ENCODE results near the gene MEIG1.
"Not testable (repeated sequence)": the region's sequence is repeated elsewhere in the genome, so short reads cannot be mapped to it uniquely, and the experiment has no call there.

MEIG1 gene

DNA sequence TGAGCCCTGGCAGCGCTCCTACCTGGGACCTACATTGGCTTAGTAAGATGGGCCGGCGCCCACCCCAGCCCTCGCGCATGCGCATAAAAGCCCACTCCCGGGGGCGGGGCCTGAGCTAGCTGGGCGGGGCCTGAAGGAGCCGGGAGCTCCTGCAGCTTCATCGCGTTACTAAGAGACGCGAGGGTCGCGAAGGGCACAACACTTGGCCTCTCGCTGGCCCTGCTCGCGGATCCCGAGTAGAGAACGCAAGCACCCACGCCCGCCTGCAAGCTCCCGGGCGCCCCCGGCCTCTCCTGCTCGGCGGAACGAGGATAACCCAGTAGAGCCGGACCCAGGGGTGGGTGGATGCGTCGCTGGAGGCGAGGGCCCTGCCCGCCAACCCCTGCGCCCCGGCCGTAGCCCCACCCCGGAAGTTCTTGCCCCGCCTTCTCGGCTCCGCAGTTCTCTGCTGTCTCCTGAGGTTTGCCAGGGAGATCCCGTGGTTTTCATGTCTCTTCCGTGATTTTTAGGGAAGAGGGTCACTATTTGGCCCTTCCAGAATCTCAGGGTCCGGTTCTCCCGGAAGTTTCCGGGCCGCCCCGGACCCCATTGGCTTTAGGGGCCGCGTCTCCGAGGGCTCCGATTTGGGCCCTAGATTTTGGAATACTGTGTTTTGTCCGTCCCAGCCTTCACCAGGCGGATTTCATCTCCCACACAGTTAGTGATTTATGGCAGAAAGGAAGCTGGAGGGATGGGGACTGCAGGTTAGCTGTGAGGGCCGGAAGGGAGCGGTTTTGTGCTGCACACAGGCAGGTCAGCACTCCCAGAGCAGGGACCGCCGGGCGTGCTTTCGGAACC is at the start of gene MEIG1:
TSS of gene MEIG1 (plus strand) at position 168 of the 837 bp plus-strand sequence. CDS start 7,081 bp downstream, outside the sequence.
- DNase-seq (ENCODE audit: low read depth in 3 of 3, low spot score in 1 of 3): peak; percentile 73 to 98 (median 90)

DNA sequence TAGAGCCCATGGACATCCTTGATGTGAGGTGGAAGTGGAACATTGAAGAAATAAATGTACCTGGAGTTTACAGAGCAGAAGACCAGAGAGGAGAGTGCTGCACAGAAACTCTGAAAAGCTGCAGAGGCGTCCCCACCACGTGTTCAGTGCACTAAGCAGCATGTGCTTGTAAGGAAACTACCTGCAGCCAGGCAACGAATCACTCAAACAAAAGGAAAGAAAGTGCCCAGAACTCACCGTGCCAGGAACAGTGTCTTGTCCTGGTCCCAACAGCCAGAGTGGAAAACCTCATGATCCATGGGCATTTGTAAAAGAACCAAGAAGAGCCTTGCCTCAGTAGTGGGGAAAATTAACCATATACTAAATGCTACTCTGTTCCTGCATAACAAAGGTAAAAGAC is 48.2 kb upstream of the MEIG1 start:
- no peak for DNase-seq (ENCODE audit: low read depth in 3 of 3, low spot score in 1 of 3)

GRCh38 chr10:14911801-14912200 is 47.4 kb upstream of the MEIG1 start:
- DNase-seq (ENCODE audit: low read depth in 3 of 3, low spot score in 1 of 3): no peak

GRCh38 chr10:14916600-14916999 is 42.6 kb upstream of the MEIG1 start:
- no peak for DNase-seq (ENCODE audit: low read depth in 3 of 3, low spot score in 1 of 3)

DNA sequence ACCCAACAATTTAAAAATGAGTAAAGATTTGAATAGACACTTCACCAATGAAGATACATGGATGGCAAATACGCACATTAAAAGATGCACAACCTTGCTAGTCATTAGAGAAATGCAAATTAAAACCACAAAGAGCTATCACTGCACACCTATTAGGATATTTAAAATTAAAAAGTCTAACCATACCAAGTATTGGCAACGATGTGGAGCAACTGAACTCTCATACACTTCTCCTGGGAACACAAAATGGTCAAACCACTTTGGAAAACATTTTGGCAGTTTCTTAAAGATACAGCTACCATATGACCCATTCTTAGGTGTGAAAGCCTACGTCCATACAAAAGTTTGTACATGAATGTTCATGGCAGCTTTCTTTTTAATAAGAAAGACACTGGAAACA is 41.4 kb upstream of the MEIG1 start:
- no peak for DNase-seq (ENCODE audit: low read depth in 3 of 3, low spot score in 1 of 3)

GRCh38 chr10:14918964-14919363 is 40.2 kb upstream of the MEIG1 start:
- DNase-seq (ENCODE audit: low read depth in 3 of 3, low spot score in 1 of 3): no peak

- no peak for DNase-seq (ENCODE audit: low read depth in 3 of 3, low spot score in 1 of 3)
Measured at GRCh38 chr10:14924013-14924412, 35.2 kb upstream of the MEIG1 start.

DNA sequence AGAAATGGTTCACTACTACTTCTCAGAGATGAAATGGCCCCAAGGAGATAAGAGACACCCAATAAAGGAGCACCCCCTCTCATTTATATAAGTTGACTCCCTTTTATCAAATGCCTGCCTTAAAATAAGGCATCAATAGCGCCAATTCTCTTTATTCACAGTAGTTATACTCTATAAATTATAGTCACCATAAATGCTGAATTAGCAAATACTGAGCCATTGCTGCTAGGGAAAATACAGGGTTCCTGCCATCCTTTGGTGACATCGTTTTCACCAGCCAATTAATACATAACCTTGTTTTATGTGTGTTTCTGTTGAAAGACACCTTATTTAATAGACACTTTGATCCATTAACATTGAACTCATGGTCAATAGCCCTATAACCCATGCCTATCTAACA is 33.9 kb upstream of the MEIG1 start:
- DNase-seq (ENCODE audit: low read depth in 3 of 3, low spot score in 1 of 3): no peak

DNA sequence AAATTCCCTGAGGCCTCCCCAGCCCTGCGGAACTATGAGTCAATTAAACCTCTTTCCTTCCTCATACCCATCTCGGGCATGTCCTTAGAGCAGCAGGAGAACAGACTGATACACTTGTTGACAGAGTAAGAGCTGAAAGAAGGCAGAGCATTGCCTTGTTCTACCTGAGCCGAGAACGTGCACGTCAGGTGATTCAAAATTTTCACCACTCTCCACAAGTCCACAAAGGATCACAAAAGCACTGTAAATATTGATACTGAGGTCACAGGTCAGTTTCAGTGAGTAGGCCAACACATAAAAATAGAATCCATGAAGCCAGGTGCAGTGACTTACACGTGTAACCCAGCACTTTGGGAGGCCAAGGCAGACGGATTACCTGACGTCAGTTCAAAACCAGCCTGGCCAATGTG is 33.1 kb upstream of the MEIG1 start:
- DNase-seq (ENCODE audit: low read depth in 3 of 3, low spot score in 1 of 3): no peak

GRCh38 chr10:14926722-14927416 is 32.3 kb upstream of the MEIG1 start:
- DNase-seq (ENCODE audit: low read depth in 3 of 3, low spot score in 1 of 3): no peak

- no peak for DNase-seq (ENCODE audit: low read depth in 3 of 3, low spot score in 1 of 3)
Measured at GRCh38 chr10:14930610-14931009, 28.6 kb upstream of the MEIG1 start.

DNA sequence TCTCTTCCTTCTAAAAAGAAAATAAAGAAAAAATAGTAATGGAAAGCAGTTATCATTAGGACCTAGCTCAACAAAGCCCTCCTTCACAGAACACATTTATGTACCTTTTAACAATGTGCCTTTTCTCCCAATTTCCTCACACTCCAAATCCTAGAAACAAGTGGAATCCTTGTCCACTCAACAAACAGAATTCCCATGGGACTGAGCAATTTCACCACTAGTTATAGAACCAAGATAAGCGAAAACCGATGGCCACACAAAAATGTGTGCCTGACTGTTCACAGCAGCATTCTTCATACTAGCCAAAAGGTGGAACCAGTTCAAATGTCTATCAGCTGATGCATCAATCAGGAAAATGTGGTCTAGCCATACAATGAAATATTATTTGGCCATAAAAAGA is 22.6 kb upstream of the MEIG1 start:
- DNase-seq (ENCODE audit: low read depth in 3 of 3, low spot score in 1 of 3): no peak

DNA sequence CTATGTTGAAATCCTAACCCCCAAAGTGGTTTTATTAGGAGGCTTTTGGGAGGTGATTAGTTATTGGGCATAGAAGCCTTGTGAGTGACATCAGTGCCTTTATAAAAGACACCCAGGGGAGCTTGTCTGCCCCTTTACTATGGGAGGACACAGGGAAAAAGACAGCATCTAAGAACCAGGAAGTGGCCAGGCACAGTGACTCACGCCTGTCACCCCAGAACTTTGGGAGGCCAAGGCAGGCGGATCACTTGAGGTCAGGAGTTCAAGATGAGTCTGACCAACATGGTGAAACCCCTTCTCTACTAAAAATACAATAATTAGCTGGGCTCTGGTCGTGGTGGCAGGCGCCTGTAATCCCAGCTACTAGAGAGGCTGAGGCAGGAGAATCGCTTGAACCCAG is 20.2 kb upstream of the MEIG1 start:
- DNase-seq (ENCODE audit: low read depth in 3 of 3, low spot score in 1 of 3): not testable (repeated sequence)

- DNase-seq (ENCODE audit: low read depth in 3 of 3, low spot score in 1 of 3): not testable (repeated sequence)
Measured at GRCh38 chr10:14942147-14942949, 16.8 kb upstream of the MEIG1 start.

GRCh38 chr10:14942950-14943338 is 16.2 kb upstream of the MEIG1 start:
- not testable (repeated sequence) for DNase-seq (ENCODE audit: low read depth in 3 of 3, low spot score in 1 of 3)

DNA sequence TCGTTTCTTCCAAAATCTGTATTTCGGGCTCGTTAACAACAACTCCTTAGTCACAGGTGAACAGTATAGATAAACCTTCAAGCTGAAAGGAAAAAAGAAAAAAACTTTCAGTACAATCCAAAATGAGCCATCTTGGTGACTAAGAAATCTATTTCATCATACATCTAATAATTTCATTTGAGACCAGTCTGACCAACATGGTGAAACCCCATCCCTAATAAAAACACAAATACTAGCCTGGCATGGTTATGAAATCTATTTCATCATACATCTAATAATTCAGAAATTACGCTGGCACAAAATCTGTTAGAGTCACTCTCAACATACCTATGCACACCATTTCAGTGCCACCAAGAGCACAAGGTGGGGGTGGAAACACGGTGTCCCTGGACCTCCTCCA is 14.1 kb upstream of the MEIG1 start:
- no peak for DNase-seq (ENCODE audit: low read depth in 3 of 3, low spot score in 1 of 3)

GRCh38 chr10:14947268-14947667 is 11.9 kb upstream of the MEIG1 start:
- no peak for DNase-seq (ENCODE audit: low read depth in 3 of 3, low spot score in 1 of 3)

- no peak for DNase-seq (ENCODE audit: low read depth in 3 of 3, low spot score in 1 of 3)
Measured at GRCh38 chr10:14949291-14949690, 9.9 kb upstream of the MEIG1 start.

GRCh38 chr10:14952851-14953423 is 6.3 kb upstream of the MEIG1 start:
- no peak for DNase-seq (ENCODE audit: low read depth in 3 of 3, low spot score in 1 of 3)

- peak in 1 of 3 donors; percentile 14 for DNase-seq (ENCODE audit: low read depth in 3 of 3, low spot score in 1 of 3)
Measured at GRCh38 chr10:14953424-14954000, 5.7 kb upstream of the MEIG1 start.
